GM06990 (cell line): ENCODE measurements around the gene SOCS1.

Experiments
- DNase-seq: peaks from one replicate; pipeline ENCODE4 v3.0.0-alpha.2; 2011; ENCODE audit not compliant: insufficient read length; ENCODE audit errors: extremely low read depth
- H3K27me3 ChIP-seq: replicated peaks from 2 replicates; pipeline ENCODE4 v1.6.0; 2011; ENCODE audit warnings: low read length; ENCODE audit not compliant: control insufficient read depth, insufficient read depth
- H3K36me3 ChIP-seq: 2 replicates; pipeline ENCODE4 v1.5.1; 2011; ENCODE audit warnings: low read length; ENCODE audit not compliant: control insufficient read depth, insufficient read depth
- H3K4me3 ChIP-seq: replicated peaks from 2 replicates; pipeline ENCODE4 v1.5.1; 2011; ENCODE audit warnings: low read depth, mild to moderate bottlenecking, control low read depth, low read length
- CTCF ChIP-seq: IDR thresholded peaks from 2 replicates; pipeline ENCODE4 v1.5.1; 2011; ENCODE audit warnings: low read length, control low read depth, mild to moderate bottlenecking, inconsistent platforms; ENCODE audit not compliant: insufficient read depth, poor library complexity, severe bottlenecking

SOCS1 gene

DNA sequence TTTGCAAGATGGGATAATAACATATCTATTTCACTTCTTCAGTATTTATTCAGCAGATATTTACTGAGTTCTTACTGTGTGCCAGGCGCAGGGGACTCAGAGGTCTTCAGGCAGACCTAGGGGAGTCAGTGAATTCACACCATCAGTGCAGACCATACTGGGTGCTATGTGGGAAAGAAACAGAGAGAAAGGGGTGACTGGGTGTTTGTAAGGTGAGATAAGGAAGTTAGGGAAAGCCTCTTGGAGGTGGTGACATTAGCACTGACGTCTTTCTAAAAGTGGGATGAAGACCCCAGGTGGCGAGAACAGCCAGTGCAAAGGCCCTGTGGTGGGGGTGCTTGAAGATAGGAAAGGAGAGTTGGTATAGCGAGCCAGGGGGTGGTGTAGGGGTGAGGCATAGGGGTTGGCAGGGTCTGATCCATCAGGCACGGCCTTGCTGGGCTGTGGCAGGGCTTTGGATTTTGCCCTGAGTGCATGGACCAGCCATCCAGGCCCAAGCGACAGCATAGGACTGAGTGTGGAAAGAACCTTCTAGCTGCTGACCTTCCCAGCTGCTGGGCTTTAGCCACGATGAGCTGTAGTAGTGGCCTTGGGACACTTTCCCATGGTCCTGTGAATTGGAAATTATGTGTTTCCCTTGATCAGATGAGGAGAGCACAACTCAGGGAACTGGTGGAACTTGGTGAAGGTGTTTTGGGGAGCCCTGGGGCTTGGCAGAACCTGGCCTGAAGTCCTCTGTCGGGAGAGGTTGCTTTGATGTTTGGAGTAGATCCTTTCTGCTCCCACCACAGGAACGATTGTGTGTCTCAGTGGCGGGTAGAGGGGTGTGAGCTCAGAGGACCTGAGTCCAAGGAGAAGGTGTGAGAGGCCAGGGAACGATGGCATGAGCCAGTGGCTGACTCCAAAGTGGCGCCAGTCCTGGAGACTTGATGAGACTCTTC lies 3.9 kb upstream of the SOCS1 start:
- H3K27me3 ChIP-seq = no peaks in the 10 kb centered on the region
- no peaks in the 10 kb centered on the region for H3K36me3 ChIP-seq
- H3K4me3 ChIP-seq = no peak overlapping the region
- DNase-seq = no peak
- TF ChIP-seq CTCF = no peak

GRCh38 chr16:11258553-11259492 lies 2.8 kb upstream of the SOCS1 start:
- peak; percentile 61 for DNase-seq
- H3K27me3 ChIP-seq = no peaks in the 10 kb centered on the region
- peaks cover 5% of the 10 kb centered on the region for H3K36me3 ChIP-seq
- H3K4me3 ChIP-seq = peak overlapping the region; percentile 10; the same call in 1 of the 2 replicates
- TF ChIP-seq CTCF = no peak

DNA sequence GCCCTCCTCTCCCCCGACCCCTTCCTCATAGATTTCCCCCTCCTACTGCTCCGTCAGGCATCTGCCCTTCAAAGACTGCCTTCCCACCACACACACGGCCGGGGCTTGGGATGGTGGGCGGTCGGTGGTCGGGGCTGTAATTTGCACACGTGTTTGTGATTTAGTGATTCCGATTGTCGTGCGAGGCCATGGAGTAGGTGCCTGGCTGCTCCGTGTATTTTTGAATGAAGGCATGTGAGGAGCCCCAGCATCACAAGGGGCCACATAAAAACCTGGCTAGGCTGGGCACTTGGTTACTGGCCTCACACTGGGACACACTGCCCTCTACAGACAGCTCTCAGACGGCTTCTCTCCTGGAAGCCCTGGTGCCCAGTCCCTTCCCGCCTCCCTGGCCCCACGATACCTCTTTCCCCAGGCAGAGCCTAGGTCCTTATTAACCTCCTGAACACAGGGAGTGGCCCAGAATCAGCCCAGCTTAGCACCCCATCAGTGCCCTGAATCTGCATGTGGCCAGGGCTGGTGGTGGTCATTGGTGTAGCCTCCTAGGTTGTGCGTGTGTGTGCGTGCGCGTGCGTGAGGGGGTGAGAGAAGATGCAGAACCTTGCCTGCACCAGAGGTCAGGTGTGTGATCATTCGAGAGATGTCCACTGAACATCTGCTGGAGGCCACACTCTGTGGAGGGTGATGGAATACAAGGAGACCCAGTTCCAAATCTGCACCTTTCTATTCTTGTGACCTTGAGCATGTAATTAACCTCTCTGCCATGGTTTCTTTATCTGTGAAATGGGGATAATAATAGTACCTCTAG lies 1.3 kb upstream of the SOCS1 start:
- peak overlapping the region; percentile 87 for H3K4me3 ChIP-seq
- peak; percentile 72 for TF ChIP-seq CTCF
- H3K27me3 ChIP-seq = no peaks in the 10 kb centered on the region
- DNase-seq = peak; percentile 48
- H3K36me3 ChIP-seq = peaks cover 14% of the 10 kb centered on the region

GRCh38 chr16:11256661-11257130 lies 692 bp upstream of the SOCS1 start:
- H3K27me3 ChIP-seq = no peaks in the 10 kb centered on the region
- TF ChIP-seq CTCF = no peak

More at GRCh38 chr16:11256661-11257130, 692 bp upstream of the SOCS1 start:
- Histone ChIP-seq H3K4me3 (peak overlapping the region; percentile 87), H3K36me3 (peaks cover 14% of the 10 kb centered on the region)
- DNase-seq = no peak
